OCI-LY1 (cell line): ENCODE results near the gene GHRH.

ENCODE experiments used
- H2AFZ ChIP-seq: fragments of 200-600 bp; sonication (generic), shearing (Covaris generic); 2 replicates; pipeline ENCODE4 v1.6.0; 2014; ENCODE audit warnings: antibody characterized with exemption, mild to moderate bottlenecking, low read length
- H3F3A ChIP-seq: fragments of 200-600 bp; sonication (generic), shearing (Covaris generic); 2 replicates; pipeline ENCODE4 v1.6.0; 2014; ENCODE audit warnings: mild to moderate bottlenecking, antibody characterized with exemption, low read length, moderate library complexity; ENCODE audit not compliant: insufficient read depth
- H3K27ac ChIP-seq: fragments of 200-600 bp; sonication (generic); 2 replicates; pipeline ENCODE4 v1.5.1; 2014; ENCODE audit warnings: low read length, mixed run types, mild to moderate bottlenecking, low read depth; ENCODE audit not compliant: poor library complexity, severe bottlenecking
- H3K27me3 ChIP-seq: fragments of 200-600 bp; sonication (generic); 2 replicates; pipeline ENCODE4 v1.6.0; 2014; ENCODE audit warnings: antibody characterized with exemption, mild to moderate bottlenecking, low read length, moderate library complexity; ENCODE audit not compliant: insufficient read depth
- H3K36me3 ChIP-seq: fragments of 200-600 bp; sonication (generic); 2 replicates; pipeline ENCODE4 v1.6.1; 2014; ENCODE audit warnings: mild to moderate bottlenecking, antibody characterized with exemption, low read length, moderate library complexity, mixed read lengths; ENCODE audit not compliant: insufficient read depth
- H3K4me1 ChIP-seq: fragments of 200-600 bp; sonication (generic); 2 replicates; pipeline ENCODE4 v1.5.1; 2014; ENCODE audit warnings: mild to moderate bottlenecking, low read length, moderate library complexity; ENCODE audit not compliant: insufficient read depth, severe bottlenecking
- H3K4me2 ChIP-seq: fragments of 200-600 bp; sonication (generic), shearing (Covaris generic); 2 replicates; pipeline ENCODE4 v1.6.1; 2014; ENCODE audit warnings: low read length
- H3K4me3 ChIP-seq: fragments of 200-600 bp; sonication (generic); 2 replicates; pipeline ENCODE4 v1.5.1; 2014; ENCODE audit warnings: low read length, low read depth, mild to moderate bottlenecking, mixed read lengths; ENCODE audit not compliant: poor library complexity, severe bottlenecking
- H3K79me2 ChIP-seq: fragments of 200-600 bp; shearing (Covaris generic); 2 replicates; pipeline ENCODE4 v1.6.1; 2016; ENCODE audit warnings: mixed run types, low read length, mixed read lengths; ENCODE audit not compliant: insufficient read depth
- H3K9ac ChIP-seq: fragments of 200-600 bp; sonication (generic), shearing (Covaris generic); 2 replicates; pipeline ENCODE4 v1.6.1; 2014; ENCODE audit warnings: mild to moderate bottlenecking, low read length, mixed read lengths
- H3K9me2 ChIP-seq: fragments of 200-600 bp; sonication (generic), shearing (Covaris generic); 2 replicates; pipeline ENCODE4 v1.6.1; 2014; ENCODE audit warnings: low read depth, mild to moderate bottlenecking, low read length, mixed read lengths
- H3K9me3 ChIP-seq: fragments of 200-600 bp; shearing (Covaris generic); 2 replicates; pipeline ENCODE4 v1.6.1; 2014; ENCODE audit warnings: low read length, mixed read lengths
- H4K20me1 ChIP-seq: fragments of 200-600 bp; sonication (generic), shearing (Covaris generic); 2 replicates; pipeline ENCODE4 v1.6.0; 2016; ENCODE audit warnings: mild to moderate bottlenecking, low read length; ENCODE audit not compliant: insufficient read depth
- CTCF ChIP-seq: fragments of 200-600 bp; sonication (generic), shearing (Covaris generic); IDR thresholded peaks from 2 replicates; pipeline ENCODE4 v1.5.1; 2017; ENCODE audit warnings: mild to moderate bottlenecking, antibody characterized with exemption, low read length, moderate library complexity, mixed read lengths
- EZH2 ChIP-seq: fragments of 200-600 bp; sonication (generic), shearing (Covaris generic); IDR thresholded peaks from 2 replicates; pipeline ENCODE4 v1.8.0; 2017; ENCODE audit warnings: borderline replicate concordance, mixed run types, mild to moderate bottlenecking, antibody characterized with exemption, low read length, moderate library complexity, mixed read lengths

GHRH gene

DNA sequence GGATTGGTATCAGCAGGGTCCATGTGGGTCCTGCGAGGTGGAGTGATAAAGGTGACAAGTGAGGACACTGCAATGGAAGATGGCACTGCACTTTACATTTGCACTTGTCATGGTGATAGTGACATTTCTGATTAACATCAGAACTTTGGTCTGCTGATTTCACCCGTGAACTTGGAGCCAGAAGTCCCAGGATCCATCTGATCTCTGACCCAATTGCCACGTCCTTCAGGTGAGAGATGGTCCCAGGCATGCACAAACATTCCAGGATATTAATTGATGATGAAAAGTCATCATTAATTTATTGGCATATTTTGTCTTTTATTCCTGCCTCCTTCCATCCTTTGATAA is 9.8 kb upstream of the GHRH start:
- no peaks in the 10 kb centered on the region for H4K20me1 ChIP-seq
- H3F3A ChIP-seq = no peaks in the 10 kb centered on the region
- no peak overlapping the region for H3K4me2 ChIP-seq
- no peaks in the 10 kb centered on the region for H3K79me2 ChIP-seq
- no peaks in the 10 kb centered on the region for H3K9me3 ChIP-seq
- no peak overlapping the region for H3K27ac ChIP-seq
- H3K4me3 ChIP-seq = no peak overlapping the region
- no peak overlapping the region for H2AFZ ChIP-seq
- TF ChIP-seq EZH2 (no peak), CTCF (no peak)
- H3K27me3 ChIP-seq = no peaks in the 10 kb centered on the region; the same call in 1 of the 2 replicates
- no peaks in the 10 kb centered on the region for H3K4me1 ChIP-seq
- no peak overlapping the region for H3K9ac ChIP-seq
- H3K9me2 ChIP-seq = no peaks in the 10 kb centered on the region
- H3K36me3 ChIP-seq = no peaks in the 10 kb centered on the region

DNA sequence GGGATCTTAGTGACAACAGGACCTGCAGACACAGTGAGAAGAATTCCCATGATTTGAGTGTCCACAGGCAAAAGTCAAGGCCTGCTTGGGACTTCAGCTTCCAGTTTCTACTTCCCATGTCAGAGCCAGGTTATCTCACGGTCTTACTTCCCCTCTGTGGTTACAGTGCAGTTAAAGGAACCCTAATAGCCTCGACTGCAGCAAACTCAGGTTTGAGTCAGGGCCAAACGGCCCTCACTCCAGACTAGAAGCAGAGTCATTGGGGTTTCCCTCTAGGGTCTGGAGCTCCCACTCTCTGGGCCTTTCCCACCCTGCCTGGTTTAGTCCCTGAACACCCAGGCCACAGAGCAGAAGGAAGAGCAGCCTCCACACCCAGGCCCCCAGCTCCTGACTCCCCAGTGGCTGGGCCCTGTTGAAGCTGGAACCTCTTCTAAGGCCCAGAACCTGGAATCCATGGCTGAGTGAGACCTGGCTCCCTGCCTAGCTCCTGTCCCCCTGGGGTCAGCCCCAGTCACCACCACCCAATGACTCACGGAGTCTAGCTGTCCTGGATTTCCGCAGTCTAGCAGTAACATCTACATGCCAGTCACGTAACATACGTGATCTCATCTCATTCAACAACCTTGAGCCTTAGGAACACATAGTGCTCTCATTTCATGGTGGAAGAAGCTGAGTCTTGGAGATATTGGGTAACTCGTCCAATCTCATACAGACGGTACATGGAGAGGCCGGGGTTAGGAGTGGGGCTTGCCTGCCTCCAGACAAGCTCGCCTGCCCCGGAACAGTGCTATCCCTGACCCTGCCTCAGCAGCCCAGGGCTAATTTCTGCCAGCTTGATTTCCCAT is 9.2 kb upstream of the GHRH start:
- Histone ChIP-seq H3K36me3 (no peaks in the 10 kb centered on the region), H3K4me2 (no peak overlapping the region), H3K27ac (no peak overlapping the region), H3K27me3 (no peaks in the 10 kb centered on the region; the same call in 1 of the 2 replicates), H3F3A (no peaks in the 10 kb centered on the region), H3K9me3 (no peaks in the 10 kb centered on the region), H3K9ac (no peak overlapping the region), H4K20me1 (no peaks in the 10 kb centered on the region), H3K4me1 (no peaks in the 10 kb centered on the region), H3K79me2 (no peaks in the 10 kb centered on the region), H3K9me2 (no peaks in the 10 kb centered on the region), H2AFZ (no peak overlapping the region), H3K4me3 (no peak overlapping the region)
- no peak for TF ChIP-seq CTCF
- no peak for TF ChIP-seq EZH2

DNA sequence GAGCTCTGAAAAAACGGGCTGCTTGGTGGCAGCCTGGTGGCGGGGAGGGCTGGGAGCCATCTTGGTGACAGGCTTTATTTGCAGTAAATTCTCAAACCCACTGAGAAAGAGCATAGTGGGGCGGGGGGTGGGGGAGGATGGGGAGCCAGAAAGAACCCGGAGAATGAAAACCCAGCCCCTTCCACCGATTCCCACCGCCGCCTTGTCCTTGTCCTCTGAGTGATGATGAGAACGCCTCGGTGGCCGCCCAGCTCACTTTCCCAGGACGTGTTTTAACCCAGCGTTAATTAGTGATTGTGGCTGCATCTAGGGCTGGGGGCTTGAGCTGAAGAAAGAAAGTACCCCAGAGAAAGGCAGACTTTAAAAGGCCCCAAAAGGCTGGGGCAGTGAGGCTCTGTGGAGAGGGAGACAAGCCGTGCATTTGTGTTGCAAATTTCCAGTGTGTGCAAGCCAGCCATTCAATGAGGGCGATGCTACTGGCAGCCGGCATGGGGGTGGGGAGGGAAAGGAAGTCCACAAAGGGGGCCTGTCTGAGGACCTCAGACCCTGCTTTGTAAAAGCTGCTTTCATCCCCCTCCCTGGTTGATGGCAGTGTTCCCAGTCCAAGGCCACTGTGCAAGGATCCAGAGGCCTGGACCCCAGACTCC is 6.2 kb upstream of the GHRH start:
- H3K27ac ChIP-seq = no peak overlapping the region
- no peaks in the 10 kb centered on the region for H3K9me3 ChIP-seq
- H3K4me2 ChIP-seq = no peak overlapping the region
- H3K4me3 ChIP-seq = no peak overlapping the region
- H3K4me1 ChIP-seq = no peaks in the 10 kb centered on the region
- peaks cover 4% of the 10 kb centered on the region; the same call in 1 of the 2 replicates for H3K27me3 ChIP-seq
- no peaks in the 10 kb centered on the region for H3K36me3 ChIP-seq
- H2AFZ ChIP-seq = no peak overlapping the region
- no peak overlapping the region for H3K9ac ChIP-seq
- H3F3A ChIP-seq = no peaks in the 10 kb centered on the region
- H4K20me1 ChIP-seq = no peaks in the 10 kb centered on the region
- H3K9me2 ChIP-seq = no peaks in the 10 kb centered on the region
- TF ChIP-seq CTCF (no peak), EZH2 (no peak)
- no peaks in the 10 kb centered on the region for H3K79me2 ChIP-seq
